ENCODE measurements around the gene EEFSEC. TPM values are rescaled to one million over a fixed set of nuclear protein-coding genes. Genes with fewer than 3 reads are reported as not detected.

Gene EEFSEC
- total RNA-seq, 1 experiment from 2014 or later, result 9.5 TPM

DNA sequence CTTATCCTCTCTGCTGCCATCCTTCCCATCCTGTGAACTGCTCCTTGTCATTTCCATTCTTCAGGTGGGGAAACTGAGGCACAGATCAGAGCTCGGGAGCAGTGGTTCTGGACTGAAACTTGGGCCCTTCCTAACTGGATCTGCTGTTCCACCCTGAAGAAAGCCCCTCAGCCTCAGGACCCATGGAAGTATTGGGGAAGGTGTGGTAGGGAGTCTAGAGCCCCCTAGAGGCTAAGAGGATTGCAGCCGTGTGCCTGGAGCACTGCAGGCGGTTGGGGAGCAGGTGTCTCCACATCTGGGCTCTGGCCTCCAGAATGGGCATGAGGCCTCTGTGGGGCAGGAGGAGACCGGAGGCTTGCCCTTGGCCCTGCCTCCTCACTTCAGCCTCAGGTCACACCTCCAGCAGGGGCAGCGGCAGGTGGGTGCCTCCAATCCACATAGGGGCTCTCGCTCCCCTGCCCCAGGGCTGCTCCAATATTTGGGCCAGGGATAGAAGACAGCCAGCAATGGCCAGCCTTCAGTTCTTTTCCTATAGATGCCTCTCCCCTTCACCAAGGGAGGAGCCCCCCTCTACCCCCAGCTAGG, 285.3 kb downstream of the EEFSEC start:
- peak; percentile 67 for DNase-seq
- no peaks in the 10 kb centered on the region for H3K36me3 Mint-ChIP-seq (ENCODE audit: insufficient read depth in 1 of 3, low read depth in 3 of 3)

More for the DNA sequence above, 285.3 kb downstream of the EEFSEC start:
- no peaks in the 10 kb centered on the region for H4K20me1 ChIP-seq (ENCODE audit: control insufficient read depth, insufficient read depth, insufficient read length)
- H2BK12ac ChIP-seq (ENCODE audit: insufficient read length, low read depth, low read length), result no peak overlapping the region
- peaks cover 2% of the 10 kb centered on the region; the same call in 1 of the 2 replicates for H3K4me1 ChIP-seq (ENCODE audit: insufficient read depth, low read length)
- WGBS (ENCODE audit: extremely low coverage, insufficient read length, low lambda C conversion rate), result no CpG with 5 or more reads among the region's 6 CpGs
- no peak overlapping the region; a peak in 1 of 7 replicates for H3K27ac Mint-ChIP-seq
- no peak overlapping the region for H3T11ph ChIP-seq (ENCODE audit: low read length)
- H3K4ac ChIP-seq (ENCODE audit: low read depth, low read length), result no peak overlapping the region
- TF ChIP-seq, protein P1, sequence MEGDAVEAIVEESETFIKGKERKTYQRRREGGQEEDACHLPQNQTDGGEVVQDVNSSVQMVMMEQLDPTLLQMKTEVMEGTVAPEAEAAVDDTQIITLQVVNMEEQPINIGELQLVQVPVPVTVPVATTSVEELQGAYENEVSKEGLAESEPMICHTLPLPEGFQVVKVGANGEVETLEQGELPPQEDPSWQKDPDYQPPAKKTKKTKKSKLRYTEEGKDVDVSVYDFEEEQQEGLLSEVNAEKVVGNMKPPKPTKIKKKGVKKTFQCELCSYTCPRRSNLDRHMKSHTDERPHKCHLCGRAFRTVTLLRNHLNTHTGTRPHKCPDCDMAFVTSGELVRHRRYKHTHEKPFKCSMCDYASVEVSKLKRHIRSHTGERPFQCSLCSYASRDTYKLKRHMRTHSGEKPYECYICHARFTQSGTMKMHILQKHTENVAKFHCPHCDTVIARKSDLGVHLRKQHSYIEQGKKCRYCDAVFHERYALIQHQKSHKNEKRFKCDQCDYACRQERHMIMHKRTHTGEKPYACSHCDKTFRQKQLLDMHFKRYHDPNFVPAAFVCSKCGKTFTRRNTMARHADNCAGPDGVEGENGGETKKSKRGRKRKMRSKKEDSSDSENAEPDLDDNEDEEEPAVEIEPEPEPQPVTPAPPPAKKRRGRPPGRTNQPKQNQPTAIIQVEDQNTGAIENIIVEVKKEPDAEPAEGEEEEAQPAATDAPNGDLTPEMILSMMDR (conservative IDR thresholded peaks at IDR 0.05), result peak; percentile 83
- no peak overlapping the region for H3K4me2 ChIP-seq (ENCODE audit: insufficient read depth, insufficient read length, low read length)
- no peak overlapping the region for H3K27ac ChIP-seq (ENCODE audit: insufficient read length, low read depth, low read length)
- no peak overlapping the region for H2BK120ac ChIP-seq (ENCODE audit: low read depth, low read length, poor library complexity, severe bottlenecking)
- no peak overlapping the region for H3K56ac ChIP-seq (ENCODE audit: insufficient read length, low read depth, low read length)
- H2BK20ac ChIP-seq (ENCODE audit: low read depth, low read length, poor library complexity, severe bottlenecking), result no peak overlapping the region
- H4K91ac ChIP-seq (ENCODE audit: insufficient read length, low read depth, low read length), result no peak overlapping the region
- H2AK5ac ChIP-seq (ENCODE audit: insufficient read length, low read length), result no peak overlapping the region
- no peak overlapping the region for H4K5ac ChIP-seq (ENCODE audit: insufficient read length, low read depth, low read length)
- no peak overlapping the region for H2AFZ ChIP-seq (ENCODE audit: low read length)
- no peaks in the 10 kb centered on the region for H3K23me2 ChIP-seq (ENCODE audit: insufficient read length, low read depth, low read length, poor library complexity, severe bottlenecking)
- H3K14ac ChIP-seq (ENCODE audit: insufficient read depth, low read length), result no peak overlapping the region
- no peak overlapping the region for H3K18ac ChIP-seq (ENCODE audit: insufficient read length, low read depth, low read length)
- no peaks in the 10 kb centered on the region for H3K79me2 ChIP-seq (ENCODE audit: insufficient read depth, low read length)
- no peak overlapping the region for H3K9ac ChIP-seq (ENCODE audit: extremely low read depth, insufficient read length, low read length)
- no peak overlapping the region for H4K8ac ChIP-seq (replicated peaks; ENCODE audit: insufficient read length, low read depth, low read length)
- H3K23ac ChIP-seq (ENCODE audit: insufficient read length, low read depth, low read length), result no peak overlapping the region
- no peak overlapping the region for H3K4me3 Mint-ChIP-seq
- H3K4me1 Mint-ChIP-seq, result peaks cover 33 to 35% of the 10 kb centered on the region in 2 experiments
- H3K27me3 ChIP-seq (ENCODE audit: insufficient read depth, low read length), result 0 out of 2 replicates have a peak, but pooled peaks cover 2% of the 10 kb centered on the region
- H3K9me3 Mint-ChIP-seq, result no peaks in the 10 kb centered on the region
- no peaks in the 10 kb centered on the region for H3K79me1 ChIP-seq (ENCODE audit: insufficient read depth, low read depth, low read length, poor library complexity, severe bottlenecking)
- no peak overlapping the region for H2BK15ac ChIP-seq (ENCODE audit: low read depth, low read length)
- H2BK5ac ChIP-seq (ENCODE audit: insufficient read length, low read length), result no peak overlapping the region
- peaks cover 77% of the 10 kb centered on the region for H3K27me3 Mint-ChIP-seq (ENCODE audit: low read depth)
- H3K9me3 ChIP-seq (ENCODE audit: control insufficient read depth, low read depth, low read length), result no peaks in the 10 kb centered on the region
